K562 (cell line): Measurements from ENCODE around the gene ENTR1. TPM values are rescaled to one million over a fixed set of nuclear protein-coding genes. Genes with fewer than 3 reads are reported as not detected.

ENCODE experiments used
- ATAC-seq: fragments of 200-7000 bp; cut with Tn5 transposase; 3 replicates; pipeline ENCODE4 v1.9.1; 2020; ENCODE audit warnings: moderate library complexity
- BruUV-seq: library from RNA; stranded (reverse); fragments of 400-500 nt; replicated peaks from 2 replicates; lab custom pipeline; 2021; lab: Mats Ljungman, UMichigan
- CTCF ChIA-PET: fragments of 300-600 bp; formaldehyde crosslinking; extraction: SDS; loops from one replicate; lab custom pipeline; 2021; ENCODE audit warnings: low intra/inter-chr PET ratio; lab: Yijun Ruan, JAX
- POLR2A ChIA-PET: fragments of 300-600, 350-650 bp; sonication (Branson Sonifier 250); formaldehyde crosslinking; extraction: SDS; loops from one replicate; lab custom pipeline; 2021; ENCODE audit warnings: antibody characterized with exemption, inconsistent platforms; lab: Yijun Ruan, JAX
- DNase-seq, 4 experiments: peaks; one replicate each; pipeline versions ENCODE4 v3.0.0 to v3.0.0-alpha.2; 2011 to 2018; ENCODE audit warnings: low spot score in 3 of 4, mixed read lengths in 3 of 4; ENCODE audit errors: extremely low read depth in 1 of 4
- FAIRE-seq: peaks from 2 replicates; lab custom pipeline; 2011; peaks lifted over from hg19 to GRCh38; lab: Jason Lieb, UNC
- H2AFZ ChIP-seq: 2 replicates; pipeline ENCODE4 v1.6.0; 2011; ENCODE audit warnings: low read depth, low read length, control low read depth, inconsistent platforms
- H3K27ac ChIP-seq: fragments of 200-600 bp; 3 replicates; pipeline ENCODE4 v1.8.0; 2011; ENCODE audit warnings: low read depth, mild to moderate bottlenecking, control low read depth, inconsistent platforms, low read length, moderate library complexity, mixed read lengths; ENCODE audit errors: extremely low read depth
- H3K27me3 ChIP-seq, 2 experiments: fragments of 300-600 bp in 1 of 2; 2 replicates in 1 of 2; 3 replicates in 1 of 2; pipeline versions ENCODE4 v1.6.0 to v1.8.0; 2011; ENCODE audit warnings: inconsistent platforms in 2 of 2, low read length in 2 of 2, mild to moderate bottlenecking in 1 of 2, mixed read lengths in 1 of 2, moderate library complexity in 1 of 2; ENCODE audit not compliant: control insufficient read depth in 2 of 2, insufficient read depth in 2 of 2
- H3K36me3 ChIP-seq: fragments of 300-600 bp; 3 replicates; pipeline ENCODE4 v1.8.0; 2011; ENCODE audit warnings: mild to moderate bottlenecking, low read length, inconsistent platforms; ENCODE audit not compliant: control insufficient read depth, insufficient read depth
- H3K4me1 ChIP-seq, 2 experiments: fragments of 200-600 bp in 1 of 2; replicated peaks in 1 of 2; 2 replicates in 1 of 2; 3 replicates in 1 of 2; pipeline versions ENCODE4 v1.5.1 to v1.8.0; 2011; ENCODE audit warnings: inconsistent platforms in 2 of 2, low read length in 2 of 2, mild to moderate bottlenecking in 1 of 2, mixed read lengths in 1 of 2, moderate library complexity in 1 of 2; ENCODE audit not compliant: control insufficient read depth in 2 of 2, insufficient read depth in 2 of 2
- H3K4me2 ChIP-seq: 2 replicates; pipeline ENCODE4 v1.6.1; 2011; ENCODE audit warnings: low read length, control low read depth, inconsistent platforms, mixed read lengths; ENCODE audit not compliant: insufficient read depth
- H3K4me3 ChIP-seq: fragments of 200-600 bp; sonication (generic), shearing (Covaris generic); 2 replicates; pipeline ENCODE4 v1.5.1; 2016; ENCODE audit warnings: control low read depth, inconsistent platforms
- H3K79me2 ChIP-seq: fragments of 200-600 bp; 3 replicates; pipeline ENCODE4 v1.8.0; 2011; ENCODE audit warnings: low read length, inconsistent platforms; ENCODE audit not compliant: control insufficient read depth, insufficient read depth
- H3K9ac ChIP-seq, 2 experiments: 2 replicates each; pipeline versions ENCODE4 v1.6.0 to v1.6.1; 2011; ENCODE audit warnings: low read depth in 2 of 2, low read length in 2 of 2, control low read depth in 1 of 2, inconsistent platforms in 1 of 2, mild to moderate bottlenecking in 1 of 2, mixed read lengths in 1 of 2; ENCODE audit not compliant: insufficient read depth in 1 of 2
- H3K9me1 ChIP-seq: one replicate; pipeline ENCODE4 v1.6.0; 2011; ENCODE audit warnings: inconsistent platforms, mild to moderate bottlenecking, low read length, moderate library complexity; ENCODE audit not compliant: control insufficient read depth, insufficient read depth
- H3K9me3 ChIP-seq: replicated peaks from 2 replicates; pipeline ENCODE4 v1.5.1; 2011; ENCODE audit warnings: low read depth, low read length, inconsistent platforms; ENCODE audit not compliant: control insufficient read depth, insufficient read depth
- H4K20me1 ChIP-seq: replicated peaks from 2 replicates; pipeline ENCODE4 v1.6.1; 2011; ENCODE audit warnings: low read length, inconsistent platforms, mixed read lengths; ENCODE audit not compliant: control insufficient read depth, insufficient read depth
- C11orf30 ChIP-seq: fragments of 450-650 bp; IDR thresholded peaks from 2 replicates; pipeline ENCODE4 v1.6.1; 2016; ENCODE audit warnings: low read depth, mild to moderate bottlenecking
- MAFG ChIP-seq: fragments of 450-650 bp; conservative IDR thresholded peaks from 2 replicates; pipeline ENCODE4 v1.6.1; 2016; ENCODE audit warnings: missing genetic modification characterization, missing compliant biosample characterization
- MAFK ChIP-seq: IDR thresholded peaks from 2 replicates; pipeline ENCODE4 v1.6.1; 2011; ENCODE audit warnings: low read length, improper control_type of control experiment
- SLC30A9 ChIP-seq: fragments of 250-450 bp; sonication (Bioruptor Pico); IDR thresholded peaks from 2 replicates; pipeline ENCODE4 v1.8.0; 2022; ENCODE audit warnings: mild to moderate bottlenecking, moderate library complexity
- ZNF121 ChIP-seq: sonication (generic); formaldehyde crosslinking; conservative IDR thresholded peaks from 2 replicates; pipeline ENCODE4 v1.8.0; 2022; ENCODE audit warnings: missing genetic modification reagents
- ZNF316 ChIP-seq: fragments of 450-650 bp; IDR thresholded peaks from 2 replicates; pipeline ENCODE4 v1.6.1; 2016
- WGBS: fragments of 100-300 bp; shearing (Covaris generic); methylation state at CpG from one replicate; pipeline ENCODE4 v1.1.6; 2016; ENCODE audit warnings: low coverage, mixed read lengths; ENCODE audit not compliant: insufficient coverage; ENCODE audit errors: missing lambda C conversion rate; 5-methylcytosine and 5-hydroxymethylcytosine counted together
- in situ Hi-C: fragments of 300-500 bp; cut with MboI; formaldehyde crosslinking; loops from 4 replicates; pipeline ENCODE4 v1.15.0; 2018; ENCODE audit warnings: inconsistent platforms, mixed read lengths
- intact Hi-C: fragments of 100-400 bp; cut with micrococcal nuclease; formaldehyde crosslinking; loops from 2 replicates; pipeline ENCODE4 v1.14.2; 2022
- polyA plus RNA-seq, 8 experiments: library from polyadenylated mRNA; depleted of rRNA in 4 of 8; stranded (reverse) in 5 of 8; unstranded in 3 of 8; fragments of >200 nt; fragmentation: Nextera tagmentation in 2 of 8; fragmentation: Illumina TruSeq in 1 of 8; extraction: Ambion mirVana in 2 of 8; extraction: Trizol in 1 of 8; gene quantifications; 2 replicates each; pipeline versions ENCODE4 v1.2.1 to v1.2.3, GENCODE V29; 2011 to 2014; ENCODE audit warnings: inconsistent platforms in 1 of 8, missing spikeins in 1 of 8
- total RNA-seq, 7 experiments: library from RNA; depleted of rRNA in 6 of 7; stranded (reverse); fragments of >200 nt in 6 of 7; fragmentation: Illumina TruSeq in 2 of 7; extraction: Trizol in 2 of 7; gene quantifications; 2 replicates each; pipeline versions ENCODE4 v1.2.1 to v1.2.3, GENCODE V29; 2011 to 2021; ENCODE audit warnings: low replicate concordance in 1 of 7

ENTR1 gene
- total and polyA plus RNA-seq, 9 of the 15 experiments (the other 6 are each of a cell fraction or from before 2014, with no cell fraction given): 6.7 to 106 (median 72.6) TPM

GRCh38 chr9:136456258-136456657, 45.8 kb upstream of the ENTR1 start:
- Histone ChIP-seq H3K27ac (no peak overlapping the region), H3K4me3 (no peak overlapping the region), H3K79me2 (no peaks in the 10 kb centered on the region), H3K9me3 (no peaks in the 10 kb centered on the region), H4K20me1 (no peaks in the 10 kb centered on the region), H3K36me3 (peaks cover 86% of the 10 kb centered on the region), H3K27me3 (no peaks in the 10 kb centered on the region), H2AFZ (no peak overlapping the region), H3K9ac (no peak overlapping the region), H3K4me2 (no peak overlapping the region), H3K4me1 (0 out of 5 replicates have a peak, but pooled peaks cover 0 to 3% of the 10 kb centered on the region in 2 experiments), H3K9me1 (no peaks in the 10 kb centered on the region)
- 81% methylated on average over 8 of the region's 9 CpGs for WGBS
- no peak for DNase-seq
- ChIA-PET POLR2A (interaction anchor here (0.6 to 2.9 kb wide), 3 partner anchors 14 to 114 kb away, joined by 3 to 8 read pairs (median 5); no protein-coding TSS in a partner anchor), CTCF (no interaction called here)
- no TSS peak for BruUV-seq
- intact Hi-C loops (no loop called here), in situ Hi-C loops (no loop called here)
- TF ChIP-seq C11orf30: peak; percentile 60
- TF ChIP-seq ZNF121: no peak
- TF ChIP-seq SLC30A9: no peak
- peak; percentile 63; the same call in 1 of the 2 replicates for TF ChIP-seq ZNF316
- TF ChIP-seq MAFK: peak; percentile 44; the same call in 1 of the 2 replicates
- 0 out of 2 replicates have a peak, but pooled peaks have one; percentile 15 for TF ChIP-seq MAFG (tag)
- ATAC-seq: no peak
- no peak for FAIRE-seq
